Mesothelial cell of epicardium (in vitro differentiated cells): ENCODE data around the gene ANXA2. TPM values are rescaled to one million over a fixed set of nuclear protein-coding genes. Genes with fewer than 3 reads are reported as not detected.
A peak's percentile ranks its signal among the peaks of the same experiment; 100 is the strongest.
"Not testable (repeated sequence)": the region's sequence is repeated elsewhere in the genome, so short reads cannot be mapped to it uniquely, and the experiment has no call there.

ENCODE experiments used
- DNase-seq, 2 experiments: peaks; one replicate each; pipeline ENCODE4 v3.0.0; 2021; ENCODE audit warnings: low spot score in 2 of 2; ENCODE audit not compliant: unreplicated experiment in 2 of 2
- H3K27ac Mint-ChIP-seq: 2 replicates; pipeline ENCODE4 v1.8.0; 2021; ENCODE audit warnings: mixed read lengths
- H3K27me3 Mint-ChIP-seq: 2 replicates; pipeline ENCODE4 v1.8.0; 2021; ENCODE audit warnings: low read depth, mixed read lengths
- H3K36me3 Mint-ChIP-seq: 2 replicates; pipeline ENCODE4 v1.8.0; 2021; ENCODE audit warnings: mixed read lengths
- H3K4me1 Mint-ChIP-seq: 2 replicates; pipeline ENCODE4 v1.8.0; 2021; ENCODE audit warnings: mixed read lengths
- H3K4me3 Mint-ChIP-seq: 2 replicates; pipeline ENCODE4 v1.8.0; 2021; ENCODE audit warnings: mild to moderate bottlenecking, moderate library complexity, mixed read lengths
- H3K9me3 Mint-ChIP-seq: 2 replicates; pipeline ENCODE4 v1.8.0; 2021; ENCODE audit warnings: mixed read lengths
- CTCF ChIP-seq: fragments of 200-600 bp; sonication (generic); IDR thresholded peaks from one replicate; pipeline ENCODE4 v1.5.0; 2021; ENCODE audit warnings: antibody characterized with exemption; ENCODE audit not compliant: unreplicated experiment
- total RNA-seq: library from RNA; stranded (reverse); gene quantifications from 3 replicates; pipeline ENCODE4 v1.2.1, GENCODE V29; 2021

ANXA2 gene
- total RNA-seq, 1 donor from 2014 or later, result 1,040 TPM

- no peak for DNase-seq
- Mint-ChIP-seq H3K36me3 (no peaks in the 10 kb centered on the region), H3K9me3 (no peaks in the 10 kb centered on the region), H3K4me3 (no peak overlapping the region), H3K27me3 (no peaks in the 10 kb centered on the region), H3K4me1 (peaks cover 31% of the 10 kb centered on the region), H3K27ac (no peak overlapping the region)
- TF ChIP-seq CTCF, result no peak
Observed at GRCh38 chr15:60408463-60408981, 10.7 kb upstream of the ANXA2 start.

GRCh38 chr15:60407415-60407805, 9.6 kb upstream of the ANXA2 start:
- H3K9me3 Mint-ChIP-seq, result no peaks in the 10 kb centered on the region
- H3K27ac Mint-ChIP-seq, result peak overlapping the region; percentile 72
- no peaks in the 10 kb centered on the region for H3K36me3 Mint-ChIP-seq
- DNase-seq, result no peak
- peaks cover 35% of the 10 kb centered on the region for H3K4me1 Mint-ChIP-seq
- no peaks in the 10 kb centered on the region for H3K27me3 Mint-ChIP-seq
- TF ChIP-seq CTCF, result no peak
- H3K4me3 Mint-ChIP-seq, result no peak overlapping the region

GRCh38 chr15:60406513-60407414, 9.0 kb upstream of the ANXA2 start:
- Mint-ChIP-seq H3K9me3 (no peaks in the 10 kb centered on the region), H3K27me3 (no peaks in the 10 kb centered on the region), H3K4me3 (no peak overlapping the region), H3K36me3 (no peaks in the 10 kb centered on the region), H3K27ac (peak overlapping the region; percentile 77), H3K4me1 (peaks cover 41% of the 10 kb centered on the region)
- no peak for TF ChIP-seq CTCF
- no peak for DNase-seq

- no peak for TF ChIP-seq CTCF
- no peak for DNase-seq
- H3K36me3 Mint-ChIP-seq, result no peaks in the 10 kb centered on the region
- peaks cover 51% of the 10 kb centered on the region for H3K4me1 Mint-ChIP-seq
- H3K27me3 Mint-ChIP-seq, result no peaks in the 10 kb centered on the region
- no peak overlapping the region for H3K4me3 Mint-ChIP-seq
- peak overlapping the region; percentile 39 for H3K27ac Mint-ChIP-seq
- H3K9me3 Mint-ChIP-seq, result no peaks in the 10 kb centered on the region
Observed at GRCh38 chr15:60405399-60405798, 7.6 kb upstream of the ANXA2 start.

- not testable (repeated sequence) for DNase-seq, H3K36me3 Mint-ChIP-seq, H3K27me3 Mint-ChIP-seq, H3K4me3 Mint-ChIP-seq, H3K9me3 Mint-ChIP-seq, H3K27ac Mint-ChIP-seq
- peaks cover 62% of the 10 kb centered on the region for H3K4me1 Mint-ChIP-seq
Observed at GRCh38 chr15:60404351-60404750, 6.6 kb upstream of the ANXA2 start.

- no peak for TF ChIP-seq CTCF
- no peaks in the 10 kb centered on the region for H3K9me3 Mint-ChIP-seq
- H3K27me3 Mint-ChIP-seq, result peaks cover 3% of the 10 kb centered on the region
- no peaks in the 10 kb centered on the region for H3K36me3 Mint-ChIP-seq
- DNase-seq, result no peak
- peak overlapping the region; percentile 98 for H3K27ac Mint-ChIP-seq
- H3K4me3 Mint-ChIP-seq, result no peak overlapping the region
- H3K4me1 Mint-ChIP-seq, result peaks cover 57% of the 10 kb centered on the region
Observed at GRCh38 chr15:60400944-60401343, 3.2 kb upstream of the ANXA2 start.
